Measurements from ENCODE around the gene CCDC178.

- no peak for TF ChIP-seq TAF1 (IDR thresholded peaks at IDR 0.05; ENCODE audit: borderline replicate concordance, low read depth, low read length)
- no peak for TF ChIP-seq POLR2A (IDR thresholded peaks at IDR 0.05; ENCODE audit: low read depth, low read length)
These were observed 366.4 kb downstream of the CCDC178 start for GRCh38 chr18:33074125-33074524.
